ENCODE measurements around the gene RFTN2. TPM values are rescaled to one million over a fixed set of nuclear protein-coding genes. Genes with fewer than 3 reads are reported as not detected.

RFTN2 gene
- total and polyA plus RNA-seq, 8 donors, result 0.45 to 13.3 (median 2.1) TPM

GRCh38 chr2:197548582-197548981, 126.8 kb downstream of the RFTN2 start:
- TF ChIP-seq CTCF (IDR thresholded peaks at IDR 0.05) (no peak), POLR2A (IDR thresholded peaks at IDR 0.05) (no peak), EP300 (IDR thresholded peaks at IDR 0.05) (no peak), POLR2AphosphoS5 (IDR thresholded peaks at IDR 0.05) (no peak)
- Histone ChIP-seq H3K27ac (no peak overlapping the region), H3K27me3 (no peaks in the 10 kb centered on the region), H3K36me3 (peaks cover 13 to 94% (median 88%) of the 10 kb centered on the region in 4 donors), H3K4me1 (peaks cover 0 to 7% (median 0%) of the 10 kb centered on the region in 4 donors), H3K4me3 (no peak overlapping the region), H3K9me3 (no peaks in the 10 kb centered on the region)
- WGBS, 5 donors, result 85 to 96% (median 95%) methylated on average over 5 of the region's 5 CpGs
- intact Hi-C loops (cut with DNase I; ENCODE audit: low total_unique reads), result no loop called here
- DNase-seq, result no peak

- Histone ChIP-seq H3K9me3 (no peaks in the 10 kb centered on the region), H3K27me3 (no peaks in the 10 kb centered on the region), H3K4me1 (peaks cover 0 to 7% (median 0%) of the 10 kb centered on the region in 4 donors), H3K27ac (no peak overlapping the region), H3K4me3 (no peak overlapping the region), H3K36me3 (peaks cover 13 to 94% (median 89%) of the 10 kb centered on the region in 4 donors)
- no peak for TF ChIP-seq POLR2AphosphoS5 (IDR thresholded peaks at IDR 0.05)
- TF ChIP-seq POLR2A (IDR thresholded peaks at IDR 0.05), result no peak
- no peak for TF ChIP-seq EP300 (IDR thresholded peaks at IDR 0.05)
- TF ChIP-seq CTCF (IDR thresholded peaks at IDR 0.05), result no peak
- no peak for DNase-seq
- intact Hi-C loops (cut with DNase I; ENCODE audit: low total_unique reads), result no loop called here
- WGBS, 5 donors, result 89 to 95% (median 92%) methylated on average over 5 of the region's 5 CpGs
These were observed 128.1 kb downstream of the RFTN2 start for GRCh38 chr2:197547163-197547900.

- WGBS, 5 donors, result 88 to 97% (median 92%) methylated on average over 3 of the region's 3 CpGs
- Histone ChIP-seq H3K27ac (no peak overlapping the region), H3K27me3 (no peaks in the 10 kb centered on the region), H3K36me3 (peaks cover 24 to 88% (median 81%) of the 10 kb centered on the region in 4 donors), H3K4me1 (peaks cover 0 to 7% (median 4%) of the 10 kb centered on the region in 4 donors), H3K4me3 (no peak overlapping the region), H3K9me3 (no peaks in the 10 kb centered on the region)
- TF ChIP-seq CTCF (IDR thresholded peaks at IDR 0.05) (no peak), POLR2AphosphoS5 (IDR thresholded peaks at IDR 0.05) (no peak), EP300 (IDR thresholded peaks at IDR 0.05) (no peak), POLR2A (IDR thresholded peaks at IDR 0.05) (no peak)
- intact Hi-C loops (cut with DNase I; ENCODE audit: low total_unique reads), result no loop called here
- no peak for DNase-seq
These were observed 132.2 kb downstream of the RFTN2 start for GRCh38 chr2:197543206-197543605.

- intact Hi-C loops (cut with DNase I; ENCODE audit: low total_unique reads), result no loop called here
- Histone ChIP-seq H3K4me3 (no peak overlapping the region), H3K9me3 (no peaks in the 10 kb centered on the region), H3K27ac (no peak overlapping the region), H3K36me3 (peaks cover 30 to 92% (median 79%) of the 10 kb centered on the region in 4 donors), H3K27me3 (no peaks in the 10 kb centered on the region), H3K4me1 (peaks cover 0 to 17% (median 8%) of the 10 kb centered on the region in 4 donors)
- WGBS, 5 donors, result 41 to 67% (median 58%) methylated on average over 1 of the region's 1 CpG
- TF ChIP-seq POLR2AphosphoS5 (IDR thresholded peaks at IDR 0.05) (no peak), CTCF (IDR thresholded peaks at IDR 0.05) (no peak), EP300 (IDR thresholded peaks at IDR 0.05) (no peak), POLR2A (IDR thresholded peaks at IDR 0.05) (no peak)
- DNase-seq, result no peak
These were observed 135.7 kb downstream of the RFTN2 start for GRCh38 chr2:197539734-197540133.
